Measurements from ENCODE around the gene IL1RL2. TPM values are rescaled to one million over a fixed set of nuclear protein-coding genes. Genes with fewer than 3 reads are reported as not detected.
A peak's percentile ranks its signal among the peaks of the same experiment; 100 is the strongest.

Gene IL1RL2
- total and polyA plus RNA-seq, 2 donors from 2014 or later, result 1.4 to 1.8 TPM

GRCh38 chr2:102180687-102180999, 6.2 kb upstream of the IL1RL2 start:
- intact Hi-C loops (cut with DNase I), result no loop called here
- H3K27ac ChIP-seq (ENCODE audit: low read depth in 2 of 2, low read length in 2 of 2), result no peak overlapping the region
- H3K36me3 ChIP-seq (ENCODE audit: control insufficient read depth in 2 of 3, insufficient read depth in 3 of 3, low read length in 3 of 3), result peaks cover 0 to 13% (median 9%) of the 10 kb centered on the region in 3 donors
- no peak for TF ChIP-seq CTCF (IDR thresholded peaks at IDR 0.05; ENCODE audit: borderline replicate concordance, extremely low read depth, insufficient read depth)
- peaks cover 0 to 2% (median 0%) of the 10 kb centered on the region in 3 donors for H3K4me1 ChIP-seq (ENCODE audit: control insufficient read depth in 2 of 3, insufficient read depth in 2 of 3, low read depth in 1 of 3, low read length in 3 of 3)
- DNase-seq (no peak), FAIRE-seq (no peak)
- no peaks in the 10 kb centered on the region for H3K27me3 ChIP-seq (ENCODE audit: control insufficient read depth, insufficient read depth, low read length)
- H3K9ac ChIP-seq (ENCODE audit: low read length in 3 of 3), result no peak overlapping the region
- no peak overlapping the region for H3K4me3 ChIP-seq (ENCODE audit: low read length in 3 of 3)
- no peaks in the 10 kb centered on the region for H3K9me3 ChIP-seq (ENCODE audit: control insufficient read depth in 2 of 3, insufficient read depth in 1 of 3, low read length in 3 of 3)

GRCh38 chr2:102181376-102181775, 5.4 kb upstream of the IL1RL2 start:
- no peak for DNase-seq
- TF ChIP-seq CTCF (IDR thresholded peaks at IDR 0.05; ENCODE audit: borderline replicate concordance, extremely low read depth, insufficient read depth), result no peak
- Histone ChIP-seq H3K27me3 (ENCODE audit: control insufficient read depth, insufficient read depth, low read length) (no peaks in the 10 kb centered on the region), H3K9ac (ENCODE audit: low read length in 3 of 3) (no peak overlapping the region), H3K4me1 (ENCODE audit: control insufficient read depth in 2 of 3, insufficient read depth in 2 of 3, low read depth in 1 of 3, low read length in 3 of 3) (peaks cover 0 to 2% (median 0%) of the 10 kb centered on the region in 3 donors), H3K27ac (ENCODE audit: low read depth in 2 of 2, low read length in 2 of 2) (no peak overlapping the region), H3K9me3 (ENCODE audit: control insufficient read depth in 2 of 3, insufficient read depth in 1 of 3, low read length in 3 of 3) (no peaks in the 10 kb centered on the region), H3K36me3 (ENCODE audit: control insufficient read depth in 2 of 3, insufficient read depth in 3 of 3, low read length in 3 of 3) (peaks cover 0 to 9% (median 8%) of the 10 kb centered on the region in 3 donors), H3K4me3 (ENCODE audit: low read length in 3 of 3) (no peak overlapping the region)
- FAIRE-seq, result no peak
- intact Hi-C loops (cut with DNase I), result no loop called here

GRCh38 chr2:102181919-102182635, 4.7 kb upstream of the IL1RL2 start:
- H3K27ac ChIP-seq (ENCODE audit: low read depth in 2 of 2, low read length in 2 of 2), result no peak overlapping the region
- H3K4me1 ChIP-seq (ENCODE audit: control insufficient read depth in 2 of 3, insufficient read depth in 2 of 3, low read depth in 1 of 3, low read length in 3 of 3), result peaks cover 0 to 5% (median 2%) of the 10 kb centered on the region in 3 donors
- intact Hi-C loops (cut with DNase I), result no loop called here
- H3K27me3 ChIP-seq (ENCODE audit: control insufficient read depth, insufficient read depth, low read length), result no peaks in the 10 kb centered on the region
- H3K9me3 ChIP-seq (ENCODE audit: control insufficient read depth in 2 of 3, insufficient read depth in 1 of 3, low read length in 3 of 3), result no peaks in the 10 kb centered on the region
- DNase-seq (peak in 2 of 5 donors; percentile 31 to 62), FAIRE-seq (no peak)
- H3K36me3 ChIP-seq (ENCODE audit: control insufficient read depth in 2 of 3, insufficient read depth in 3 of 3, low read length in 3 of 3), result peaks cover 0 to 4% (median 2%) of the 10 kb centered on the region in 3 donors
- no peak overlapping the region for H3K4me3 ChIP-seq (ENCODE audit: low read length in 3 of 3)
- H3K9ac ChIP-seq (ENCODE audit: low read length in 3 of 3), result no peak overlapping the region
- no peak for TF ChIP-seq CTCF (IDR thresholded peaks at IDR 0.05; ENCODE audit: borderline replicate concordance, extremely low read depth, insufficient read depth)

Data from kidney (tissue), 14 donors.